ENCODE data around the gene ADAMTS9. TPM values are rescaled to one million over a fixed set of nuclear protein-coding genes. Genes with fewer than 3 reads are reported as not detected.

The ADAMTS9 gene
- total RNA-seq, 4 donors from 2014 or later, result 136 to 1,116 (median 230) TPM

DNA sequence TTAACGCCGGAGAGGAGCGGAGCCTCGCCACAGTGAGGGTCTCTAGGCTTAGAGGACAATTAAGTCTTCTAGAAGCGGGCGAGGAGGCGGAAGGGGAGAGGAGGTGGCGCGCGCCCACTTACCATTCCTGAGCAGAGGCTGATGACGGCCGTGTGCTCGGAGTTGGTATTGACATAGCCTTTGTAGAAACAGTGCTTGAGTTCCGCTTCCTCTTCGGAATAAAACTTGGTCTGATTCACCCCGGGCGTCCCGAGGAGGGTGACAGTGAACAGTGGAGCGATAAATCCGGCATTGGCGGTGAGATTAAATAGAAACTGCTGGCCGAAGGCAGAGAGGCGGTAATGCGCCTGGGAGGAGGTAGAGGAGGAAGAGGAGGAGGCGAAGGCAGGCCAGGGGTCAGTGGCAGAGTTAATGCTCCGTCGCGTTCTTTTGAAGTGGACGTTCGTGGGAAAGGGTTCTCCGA is 1.3 kb downstream of the ADAMTS9 start:
- TF ChIP-seq, protein P1, sequence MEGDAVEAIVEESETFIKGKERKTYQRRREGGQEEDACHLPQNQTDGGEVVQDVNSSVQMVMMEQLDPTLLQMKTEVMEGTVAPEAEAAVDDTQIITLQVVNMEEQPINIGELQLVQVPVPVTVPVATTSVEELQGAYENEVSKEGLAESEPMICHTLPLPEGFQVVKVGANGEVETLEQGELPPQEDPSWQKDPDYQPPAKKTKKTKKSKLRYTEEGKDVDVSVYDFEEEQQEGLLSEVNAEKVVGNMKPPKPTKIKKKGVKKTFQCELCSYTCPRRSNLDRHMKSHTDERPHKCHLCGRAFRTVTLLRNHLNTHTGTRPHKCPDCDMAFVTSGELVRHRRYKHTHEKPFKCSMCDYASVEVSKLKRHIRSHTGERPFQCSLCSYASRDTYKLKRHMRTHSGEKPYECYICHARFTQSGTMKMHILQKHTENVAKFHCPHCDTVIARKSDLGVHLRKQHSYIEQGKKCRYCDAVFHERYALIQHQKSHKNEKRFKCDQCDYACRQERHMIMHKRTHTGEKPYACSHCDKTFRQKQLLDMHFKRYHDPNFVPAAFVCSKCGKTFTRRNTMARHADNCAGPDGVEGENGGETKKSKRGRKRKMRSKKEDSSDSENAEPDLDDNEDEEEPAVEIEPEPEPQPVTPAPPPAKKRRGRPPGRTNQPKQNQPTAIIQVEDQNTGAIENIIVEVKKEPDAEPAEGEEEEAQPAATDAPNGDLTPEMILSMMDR (IDR thresholded peaks at IDR 0.05), result no peak
- DNase-seq (ENCODE audit: low spot score) (no peak), ATAC-seq (ENCODE audit: low FRiP score) (no peak)

DNA sequence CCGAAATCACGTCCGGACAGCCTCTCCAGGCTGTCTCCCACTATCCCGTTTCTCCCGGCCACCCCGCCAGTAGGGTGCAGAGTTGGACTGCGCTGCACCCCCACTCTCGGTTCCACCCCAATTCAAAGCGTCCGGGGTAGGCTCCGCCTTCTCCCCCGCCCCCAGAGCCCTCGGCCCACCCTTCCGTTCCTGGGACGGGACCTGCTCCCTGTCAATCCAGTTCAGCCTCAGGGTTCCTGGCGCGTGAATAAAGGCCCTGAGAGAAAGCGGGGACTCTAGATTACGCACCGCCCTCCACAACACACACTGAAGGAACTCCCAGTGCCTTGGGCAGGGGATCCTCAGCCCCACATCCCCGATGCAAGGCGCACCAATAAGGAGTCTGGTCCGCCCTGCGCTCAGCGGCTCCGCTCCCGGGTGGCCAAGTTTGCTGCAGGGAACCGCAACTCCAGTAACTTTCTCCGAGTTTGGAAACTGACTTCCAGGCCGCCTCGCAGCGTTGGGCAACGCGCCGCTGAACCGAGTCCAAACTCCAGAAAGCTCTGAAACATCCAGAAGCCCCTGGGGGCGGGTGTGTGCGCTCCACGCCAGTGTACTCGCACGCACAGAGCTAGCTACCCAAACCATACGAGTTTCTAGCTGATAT is 1.9 kb downstream of the ADAMTS9 start:
- TF ChIP-seq, protein P1 (IDR thresholded peaks at IDR 0.05), result no peak
- DNase-seq (ENCODE audit: low spot score) (peak; percentile 52), ATAC-seq (ENCODE audit: low FRiP score) (peak; percentile 77)

DNA sequence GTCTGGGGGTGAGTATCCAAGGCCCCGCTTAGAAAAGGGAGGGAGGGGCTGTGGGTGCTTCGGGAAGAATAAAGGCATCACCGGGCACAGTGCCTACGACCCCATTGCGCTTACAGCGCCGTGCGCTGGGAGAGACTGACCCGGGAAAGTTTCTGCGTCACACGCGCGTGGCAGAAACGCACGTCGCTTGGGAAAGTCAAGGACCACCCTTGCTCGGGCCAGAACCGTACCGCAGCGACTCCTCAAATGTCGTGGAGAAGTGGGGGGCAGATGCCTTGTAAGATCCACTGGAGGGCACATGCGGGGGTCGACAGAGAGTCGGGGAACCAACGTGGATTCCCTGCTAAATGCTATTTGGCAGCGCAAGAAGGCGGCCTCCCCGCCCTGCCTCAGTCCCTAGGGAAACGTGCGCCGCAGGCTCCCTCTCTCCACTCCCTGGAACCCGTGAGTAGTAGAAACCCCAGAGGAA is 2.4 kb downstream of the ADAMTS9 start:
- ATAC-seq (ENCODE audit: low FRiP score) (peak; percentile 22), DNase-seq (ENCODE audit: low spot score) (no peak)
- TF ChIP-seq, protein P1 (IDR thresholded peaks at IDR 0.05), result no peak

DNA sequence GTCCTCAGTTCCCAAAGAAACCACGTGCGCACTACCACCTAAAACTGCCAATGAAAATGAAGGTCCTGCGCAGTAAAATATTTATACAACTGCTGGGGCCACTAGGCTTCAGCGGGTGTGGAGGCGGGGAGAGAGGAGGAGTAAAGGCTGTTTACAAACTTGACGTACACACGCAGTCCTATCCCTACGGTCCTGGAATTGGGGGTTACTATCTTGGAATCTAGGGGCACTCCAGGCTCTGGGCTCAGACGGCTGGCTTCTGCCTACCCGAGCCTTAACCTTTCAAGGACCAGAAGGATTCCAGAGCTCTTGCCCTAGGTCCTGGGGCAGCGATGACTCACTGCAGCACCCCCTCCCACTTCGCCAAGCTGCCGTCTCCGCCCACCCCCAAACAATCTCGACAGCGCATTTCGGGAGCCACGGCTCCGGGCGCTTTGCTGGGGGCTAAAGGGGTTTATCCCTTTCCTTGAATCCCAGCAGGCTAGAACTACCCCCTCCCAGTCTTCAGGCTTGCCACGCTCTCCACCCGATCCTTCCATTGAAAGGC is 3.0 kb downstream of the ADAMTS9 start:
- ATAC-seq (ENCODE audit: low FRiP score), result peak; percentile 37
- no peak for DNase-seq (ENCODE audit: low spot score)
- TF ChIP-seq, protein P1 (IDR thresholded peaks at IDR 0.05), result no peak

DNA sequence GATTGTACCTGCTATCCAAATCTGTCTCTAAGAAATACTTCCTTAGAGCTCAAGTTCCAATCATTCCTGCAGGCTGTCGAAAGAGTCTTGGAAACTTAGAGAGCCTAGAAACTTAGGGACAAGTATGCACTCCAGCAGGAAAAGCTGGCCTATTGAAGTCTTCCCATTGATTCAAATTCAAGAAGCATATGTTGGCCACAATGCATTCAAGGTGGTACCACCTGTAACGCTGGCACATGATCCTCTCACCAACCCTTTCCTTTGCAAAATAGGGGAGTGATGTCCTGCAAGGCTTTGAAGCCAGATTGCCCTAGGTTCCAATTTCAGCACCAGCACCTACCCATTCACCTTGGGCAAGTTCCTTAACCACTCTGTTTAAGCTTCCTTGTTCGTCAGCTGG is 6.0 kb downstream of the ADAMTS9 start:
- DNase-seq (ENCODE audit: low spot score) (no peak), ATAC-seq (ENCODE audit: low FRiP score) (no peak)
- TF ChIP-seq, protein P1 (IDR thresholded peaks at IDR 0.05), result no peak

GRCh38 chr3:64681015-64681414 is 6.8 kb downstream of the ADAMTS9 start:
- TF ChIP-seq, protein P1 (IDR thresholded peaks at IDR 0.05), result no peak
- DNase-seq (ENCODE audit: low spot score) (no peak), ATAC-seq (ENCODE audit: low FRiP score) (no peak)

DNA sequence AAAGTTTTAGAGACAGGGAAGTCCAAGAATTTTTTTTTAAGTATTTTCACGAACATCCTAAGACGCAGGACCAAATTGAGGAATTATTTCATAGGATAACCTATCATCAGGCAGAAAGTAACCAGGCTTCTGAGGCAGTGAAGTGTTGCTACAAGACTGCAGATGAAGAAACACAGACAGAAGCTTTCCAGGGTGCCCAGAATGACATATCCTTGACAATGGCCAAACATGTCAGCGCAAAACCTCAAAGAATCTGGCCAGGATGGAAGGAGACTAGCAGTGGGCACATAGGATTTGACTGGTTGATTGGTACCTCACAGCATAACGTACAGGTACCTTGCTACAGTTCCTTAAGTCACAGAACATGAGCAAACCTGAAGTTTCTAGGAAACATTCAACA is 7.5 kb downstream of the ADAMTS9 start:
- TF ChIP-seq, protein P1 (IDR thresholded peaks at IDR 0.05), result no peak
- DNase-seq (ENCODE audit: low spot score) (no peak), ATAC-seq (ENCODE audit: low FRiP score) (no peak)
